CD4-positive, alpha-beta T cell treated with Interferon gamma for 1 hour (primary cell): ENCODE results near the gene ESPNL.

Source experiments
- DNase-seq: peaks from one replicate; pipeline ENCODE4 v3.0.0-alpha.2; 2020

The ESPNL gene

DNA sequence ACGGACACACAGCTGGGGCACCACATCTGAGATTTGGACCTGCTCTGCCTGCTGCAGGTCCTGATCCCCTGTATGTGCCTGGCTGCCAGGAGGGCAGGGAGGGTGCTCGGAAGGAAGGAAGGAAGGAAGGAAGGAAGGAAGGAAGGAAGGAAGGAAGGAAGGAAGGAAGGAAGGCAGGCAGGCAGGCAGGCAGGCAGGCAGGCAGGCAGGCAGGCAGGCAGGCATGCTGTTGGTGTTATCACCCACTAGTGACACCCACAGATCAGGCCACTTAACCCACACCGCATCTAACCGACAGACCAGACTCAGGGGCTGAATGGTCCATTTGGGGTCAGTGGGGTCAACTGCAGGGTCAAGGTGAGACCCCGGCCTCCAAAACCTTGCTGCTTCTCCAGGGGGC lies 44.1 kb downstream of the ESPNL start:
- no peak for DNase-seq

DNA sequence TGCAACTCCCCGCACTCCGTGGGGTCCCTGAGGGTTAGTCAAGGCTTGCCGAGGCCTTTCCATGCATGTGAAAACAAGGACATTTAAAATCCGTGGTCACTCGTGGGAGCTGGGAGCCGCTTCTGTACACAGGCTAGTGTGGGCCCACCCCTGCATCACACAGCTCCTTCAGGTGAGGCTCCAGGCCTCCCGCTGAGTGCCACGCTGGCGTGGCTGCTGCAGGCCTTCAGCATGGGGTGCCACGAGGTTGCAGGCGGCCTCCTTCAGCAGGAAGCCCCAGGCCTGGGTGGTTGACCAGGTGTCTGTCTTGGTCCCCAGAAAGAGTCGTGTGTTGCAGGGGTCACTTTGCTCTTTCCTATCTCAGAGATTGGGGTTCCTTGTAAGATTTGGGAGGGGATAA lies 44.9 kb downstream of the ESPNL start:
- no peak for DNase-seq

DNA sequence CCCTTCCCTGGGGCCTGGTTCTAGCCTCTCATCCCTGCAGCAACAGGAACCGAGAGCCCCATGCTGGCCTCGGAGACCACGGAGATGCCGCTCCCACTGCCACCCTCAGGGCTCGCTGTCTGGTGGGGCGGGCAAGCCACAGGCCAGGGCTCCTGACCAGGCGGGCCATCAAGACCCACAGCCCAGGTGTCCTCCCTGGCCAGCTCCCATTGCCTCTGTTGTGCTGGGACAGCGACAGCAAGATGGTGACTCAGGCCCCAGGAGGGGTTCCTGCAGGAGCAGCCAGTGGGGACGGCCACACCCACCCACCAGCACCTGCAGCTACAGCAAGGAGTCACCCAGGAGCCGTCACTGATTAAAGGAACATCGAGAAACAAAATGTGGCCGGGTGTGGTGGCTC lies 45.7 kb downstream of the ESPNL start:
- DNase-seq = no peak

DNA sequence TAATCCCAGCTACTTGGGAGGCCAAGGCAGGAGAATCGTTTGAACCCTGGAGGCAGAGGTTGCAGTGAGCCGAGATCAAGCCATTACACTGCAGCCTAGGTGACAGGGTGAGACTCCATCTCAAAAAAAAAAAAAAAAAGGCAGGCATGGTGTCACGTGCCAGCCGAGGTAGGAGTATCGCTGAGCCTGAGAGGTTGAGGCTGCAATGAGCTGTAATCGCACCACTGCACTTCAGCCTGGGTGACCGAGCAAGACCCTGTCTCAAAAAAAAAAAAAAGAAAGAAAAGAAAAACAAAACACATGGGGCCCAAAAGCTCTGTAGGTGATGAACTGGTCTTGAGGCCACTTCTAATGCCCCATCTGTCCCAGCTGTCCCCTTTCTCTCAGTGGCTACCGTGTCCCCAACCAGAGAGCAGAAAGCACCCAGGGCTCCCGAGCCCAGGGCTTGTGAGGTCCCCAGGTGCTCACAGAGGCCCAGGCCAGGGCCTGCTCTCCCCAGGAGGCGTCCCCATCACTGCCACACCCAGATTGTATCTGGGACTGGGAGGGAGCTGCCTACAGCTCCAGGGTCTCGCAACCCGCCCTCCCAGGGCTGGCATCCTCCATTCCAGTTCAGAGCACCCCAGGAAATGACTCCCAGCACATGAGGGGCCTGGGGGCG lies 46.9 kb downstream of the ESPNL start:
- no peak for DNase-seq

DNA sequence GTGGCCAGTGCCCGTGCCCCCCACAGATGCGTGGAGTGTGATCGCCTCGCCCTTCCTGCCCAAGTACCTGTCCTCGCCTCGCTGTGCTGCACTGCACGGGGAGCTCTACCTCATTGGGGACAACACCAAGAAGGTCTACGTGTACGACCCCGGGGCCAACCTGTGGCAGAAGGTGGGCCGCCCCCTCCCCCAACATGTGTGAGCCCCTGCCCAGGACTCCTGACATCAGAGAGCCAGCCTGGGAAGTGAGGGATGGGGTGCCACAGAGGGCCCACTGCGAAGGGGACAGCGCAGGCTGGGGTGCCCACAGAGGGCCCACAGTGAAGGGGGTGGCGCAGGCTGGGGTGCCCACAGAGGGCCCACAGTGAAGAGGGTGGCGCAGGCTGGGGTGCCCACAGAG lies 48.8 kb downstream of the ESPNL start:
- DNase-seq = no peak

DNA sequence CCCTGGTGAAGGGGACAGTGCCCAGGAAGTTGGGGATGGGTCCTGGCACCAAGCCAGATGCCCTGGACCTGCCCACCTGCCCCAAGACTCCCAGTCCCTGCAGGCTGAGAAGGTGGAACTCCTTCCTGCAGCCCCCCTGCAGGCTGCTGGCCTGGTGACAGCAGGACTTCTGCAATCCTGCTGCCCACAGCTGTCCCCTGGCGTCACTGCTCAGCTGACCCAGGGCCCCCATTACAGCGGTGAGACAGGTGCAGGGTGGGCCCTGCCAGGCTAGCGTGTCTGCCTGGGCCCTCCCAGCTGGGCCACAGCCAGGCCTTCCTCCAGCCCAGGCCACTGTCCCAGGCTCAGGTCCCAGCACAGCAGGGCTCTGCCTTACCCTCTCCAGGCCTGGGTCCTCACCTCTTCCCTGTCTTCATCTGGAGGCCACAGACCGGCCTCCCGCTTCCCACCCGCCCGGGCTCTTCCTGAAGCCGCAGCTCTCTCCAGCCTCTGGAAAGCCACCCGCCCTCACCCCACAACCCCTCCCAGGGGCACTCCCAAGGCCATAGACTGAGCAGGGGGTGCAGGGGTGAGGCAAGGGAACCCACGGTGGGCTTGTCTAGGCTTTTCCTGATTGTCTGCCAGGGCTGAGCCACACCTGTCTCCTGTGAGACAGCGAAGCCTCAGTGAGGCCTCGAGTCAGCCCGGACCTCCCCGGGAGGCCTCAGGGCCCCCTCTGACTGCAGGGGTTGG lies 49.9 kb downstream of the ESPNL start:
- no peak for DNase-seq

DNA sequence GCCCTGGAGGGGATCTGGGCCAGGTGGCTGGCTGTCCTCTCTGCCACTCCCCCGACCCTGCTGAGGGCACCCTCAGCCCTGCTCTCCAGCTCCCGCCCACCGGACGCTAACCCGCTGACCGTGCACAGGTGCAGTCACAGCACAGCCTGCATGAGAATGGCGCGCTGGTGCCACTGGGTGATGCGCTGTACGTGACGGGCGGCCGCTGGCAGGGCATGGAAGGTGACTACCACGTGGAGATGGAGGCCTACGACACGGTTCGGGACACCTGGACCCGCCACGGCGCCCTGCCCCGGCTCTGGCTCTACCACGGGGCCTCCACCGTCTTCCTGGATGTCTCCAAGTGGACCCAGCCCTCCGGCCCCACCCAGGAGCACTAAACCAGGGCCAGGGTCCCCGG lies 50.5 kb downstream of the ESPNL start:
- DNase-seq = no peak

DNA sequence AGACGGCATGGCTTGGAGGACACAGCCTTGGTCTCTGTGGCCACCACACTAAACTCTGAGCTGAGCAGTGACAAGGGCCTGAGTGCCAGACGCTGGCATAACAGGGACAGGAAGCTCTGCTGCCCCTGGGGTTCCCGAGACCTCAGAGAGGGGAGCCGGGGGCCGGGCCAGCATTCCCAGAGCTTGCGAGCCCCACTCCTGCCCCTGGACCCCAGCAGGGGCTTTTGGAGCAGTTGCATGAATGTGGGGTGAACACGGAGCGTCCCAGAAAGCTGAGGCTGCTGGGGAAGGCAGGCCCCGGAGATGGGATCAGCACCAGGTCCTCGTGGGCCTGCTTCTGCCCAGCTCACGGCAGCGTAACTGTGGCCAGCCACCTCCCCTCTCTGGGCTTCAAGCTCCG lies 51.1 kb downstream of the ESPNL start:
- DNase-seq = no peak

DNA sequence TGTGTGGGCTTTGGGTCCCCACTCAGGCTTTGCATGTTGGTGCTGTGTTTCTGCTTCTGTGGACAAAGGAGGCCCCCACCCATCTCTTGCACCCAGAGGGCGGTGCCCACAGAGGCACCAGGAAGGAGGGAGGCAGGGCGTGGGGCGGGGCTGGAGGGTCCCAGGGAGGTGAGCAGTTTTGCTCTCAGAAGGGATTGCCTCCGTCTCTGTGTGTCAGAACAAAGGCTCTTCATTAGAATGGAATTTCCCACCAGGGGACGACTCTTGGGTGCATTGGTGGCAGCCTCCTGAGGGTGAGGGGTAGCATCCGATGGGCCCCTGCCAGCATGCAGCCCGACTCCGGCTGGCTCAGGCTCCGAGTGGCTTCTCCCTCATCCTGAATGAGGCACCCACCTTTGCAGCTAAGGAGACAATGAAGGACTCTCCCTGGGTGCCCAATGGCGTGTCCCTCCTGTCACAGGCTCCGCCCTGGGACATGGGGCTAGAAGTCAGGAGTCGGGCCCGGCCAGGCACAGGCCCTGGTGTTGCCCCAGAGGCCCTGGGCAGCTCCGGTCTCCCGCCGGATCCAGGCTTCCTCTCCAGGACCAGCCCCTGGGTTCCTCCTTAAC lies 51.6 kb downstream of the ESPNL start:
- DNase-seq = no peak

DNA sequence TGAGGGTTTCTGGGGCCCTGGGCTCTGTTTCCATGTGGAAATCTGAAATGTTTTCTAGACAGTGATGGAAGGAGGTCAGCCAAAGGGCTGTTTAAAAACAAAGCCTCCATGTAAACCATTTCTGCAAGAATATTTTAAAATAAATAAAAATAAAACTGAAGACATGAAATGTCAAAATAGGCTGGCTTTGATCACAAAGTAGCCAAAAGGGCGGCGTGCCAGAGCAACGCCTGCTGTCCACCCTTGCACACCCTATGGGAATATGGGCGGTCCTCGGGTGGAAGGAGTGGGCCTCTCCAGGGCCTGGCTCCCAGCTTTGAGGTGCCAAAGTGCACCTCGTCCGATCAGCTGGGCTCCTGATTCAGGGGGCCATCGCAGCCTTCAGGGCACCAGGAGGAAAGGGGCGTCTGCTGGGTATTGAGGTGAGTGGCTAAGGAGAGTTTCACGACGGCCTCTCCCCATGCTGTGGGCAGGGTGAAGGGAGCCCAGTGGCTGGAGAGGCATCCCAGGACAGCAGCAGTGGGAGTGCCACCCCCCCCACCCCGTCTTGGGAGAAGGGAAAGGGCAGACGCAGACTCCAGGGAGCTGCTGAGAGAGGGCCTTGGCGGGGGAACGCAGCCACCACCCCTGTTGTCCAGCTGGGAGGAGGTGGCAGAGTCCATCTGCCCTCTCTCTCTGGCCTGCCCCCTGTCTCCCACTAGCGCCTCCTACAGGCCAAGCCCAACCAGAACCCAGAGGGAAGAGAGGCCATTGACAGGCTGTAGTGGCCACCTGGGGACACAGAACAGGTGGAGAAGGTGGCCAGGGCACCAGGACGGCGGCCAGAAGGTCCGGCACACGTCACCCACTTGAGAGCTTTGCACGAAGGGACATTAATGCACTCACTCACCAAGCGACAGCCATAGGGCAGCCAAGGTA lies 52.9 kb downstream of the ESPNL start:
- DNase-seq = no peak

DNA sequence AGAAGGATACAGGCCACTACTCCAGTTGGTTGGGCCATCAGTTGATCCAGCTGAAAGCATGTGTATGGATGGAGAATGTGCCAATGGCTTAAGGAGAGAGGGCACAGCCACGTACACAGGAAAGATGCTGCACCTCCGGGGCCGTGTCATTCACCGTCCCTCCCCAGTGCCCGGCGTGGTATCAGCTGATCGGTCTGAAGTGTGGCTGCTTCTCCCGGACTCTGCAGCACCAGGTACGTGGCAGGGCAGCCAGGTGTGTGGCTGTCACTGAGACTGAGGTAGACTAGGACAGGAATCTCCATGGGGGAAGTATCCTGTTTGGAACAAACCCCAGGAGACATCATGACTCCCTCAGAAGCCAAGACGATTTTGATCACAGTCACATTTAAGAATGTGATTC lies 54.4 kb downstream of the ESPNL start:
- DNase-seq = no peak

DNA sequence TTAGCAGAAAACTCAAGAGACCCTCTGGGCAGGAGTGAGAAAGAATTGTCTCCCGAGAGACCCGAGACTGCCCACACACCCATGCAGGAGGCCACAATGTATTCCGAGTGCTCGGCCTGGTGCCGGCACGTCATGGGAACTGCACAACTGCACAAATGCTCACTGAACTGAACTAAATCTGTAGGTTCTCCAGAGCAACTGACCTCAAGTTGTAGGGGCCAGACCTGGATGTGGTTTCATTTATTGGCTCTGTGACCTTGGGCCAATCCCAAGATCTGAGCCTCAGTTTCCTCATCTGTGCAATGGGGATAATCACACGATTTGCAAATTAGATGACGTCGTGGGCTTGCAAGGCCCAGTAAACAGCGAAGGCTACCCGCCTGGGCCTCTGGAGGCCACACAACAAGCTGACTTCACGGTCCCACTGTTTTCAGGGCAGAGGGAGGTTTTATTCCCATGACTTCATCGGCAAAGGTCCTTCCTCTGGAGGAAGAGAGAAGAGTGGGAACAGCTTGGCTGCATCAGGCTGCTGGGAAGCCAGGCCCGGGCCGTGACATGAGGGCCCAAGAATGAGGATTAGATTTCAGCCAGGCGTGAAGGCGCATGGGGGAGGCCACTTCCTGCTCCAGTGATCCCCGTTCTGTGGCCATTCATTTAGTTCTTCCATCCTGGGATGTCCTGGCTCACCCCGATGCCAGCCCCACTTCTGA lies 55.1 kb downstream of the ESPNL start:
- DNase-seq = no peak

DNA sequence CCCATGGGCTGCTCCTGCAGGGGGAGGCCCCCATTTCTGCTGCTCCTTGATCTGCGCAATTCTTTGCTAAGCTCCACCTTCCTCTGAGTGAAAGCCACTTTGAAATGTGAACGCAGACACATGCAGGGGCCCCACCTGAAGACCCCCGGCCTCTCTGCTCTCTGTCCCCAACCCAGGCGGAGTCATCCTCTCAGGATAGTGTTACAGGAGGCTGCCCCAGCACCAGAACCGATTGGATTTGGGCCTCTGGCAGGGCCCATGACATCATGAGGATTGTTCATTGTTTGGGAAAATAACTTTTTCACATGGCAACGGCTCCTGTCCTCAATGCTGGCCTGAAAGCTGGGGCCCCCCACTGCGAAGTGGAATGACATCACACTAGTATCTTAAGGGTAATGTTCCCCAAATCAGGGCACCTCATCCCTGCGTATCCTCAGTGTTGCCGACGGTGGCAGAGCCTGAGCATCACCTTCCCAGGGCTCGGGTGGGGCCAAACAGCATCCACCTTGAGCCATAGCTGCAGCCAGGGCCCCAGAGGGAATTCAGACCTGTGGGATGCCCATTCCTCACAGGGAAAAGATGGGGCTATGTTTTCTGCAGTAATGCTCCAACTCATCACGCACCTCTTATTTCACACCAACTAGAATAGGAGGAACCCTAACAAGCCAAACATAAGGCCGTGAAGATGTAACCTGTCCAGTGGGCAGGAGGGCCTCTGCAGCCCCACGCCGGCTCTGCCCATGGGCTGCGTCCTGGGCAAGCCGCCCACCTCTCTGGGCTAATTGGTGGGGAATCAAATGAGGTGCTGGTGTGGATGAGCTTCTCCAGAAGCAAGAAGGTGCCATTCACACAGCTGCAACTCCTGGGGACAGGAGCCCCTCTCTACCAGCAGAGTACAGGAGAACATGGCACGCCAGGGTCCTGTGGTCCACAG lies 55.9 kb downstream of the ESPNL start:
- no peak for DNase-seq

DNA sequence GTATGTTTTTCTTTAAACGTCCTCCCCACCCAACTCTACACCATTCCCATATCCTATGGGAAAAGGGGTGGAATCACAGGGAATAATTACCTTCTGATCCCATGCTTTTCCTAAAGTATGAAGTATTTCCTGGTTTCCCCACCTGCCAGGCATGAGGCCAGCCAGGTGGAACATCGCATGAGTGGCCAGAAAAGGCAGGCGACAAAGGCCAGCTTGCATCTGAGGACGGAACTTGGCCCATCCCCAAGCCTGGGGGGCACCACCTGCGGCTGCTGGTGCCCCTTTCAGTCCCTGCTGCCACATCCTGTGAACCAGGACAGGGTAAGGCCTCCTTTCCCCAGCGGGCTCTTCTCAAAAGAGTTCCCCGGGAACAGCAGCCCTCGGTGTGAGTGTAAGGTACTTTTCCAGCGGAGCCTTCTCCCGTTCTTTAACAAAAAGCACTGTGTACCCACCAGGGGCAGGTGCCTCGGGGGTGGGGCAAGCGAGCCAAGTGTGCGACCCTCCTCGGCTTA lies 57.4 kb downstream of the ESPNL start:
- no peak for DNase-seq

DNA sequence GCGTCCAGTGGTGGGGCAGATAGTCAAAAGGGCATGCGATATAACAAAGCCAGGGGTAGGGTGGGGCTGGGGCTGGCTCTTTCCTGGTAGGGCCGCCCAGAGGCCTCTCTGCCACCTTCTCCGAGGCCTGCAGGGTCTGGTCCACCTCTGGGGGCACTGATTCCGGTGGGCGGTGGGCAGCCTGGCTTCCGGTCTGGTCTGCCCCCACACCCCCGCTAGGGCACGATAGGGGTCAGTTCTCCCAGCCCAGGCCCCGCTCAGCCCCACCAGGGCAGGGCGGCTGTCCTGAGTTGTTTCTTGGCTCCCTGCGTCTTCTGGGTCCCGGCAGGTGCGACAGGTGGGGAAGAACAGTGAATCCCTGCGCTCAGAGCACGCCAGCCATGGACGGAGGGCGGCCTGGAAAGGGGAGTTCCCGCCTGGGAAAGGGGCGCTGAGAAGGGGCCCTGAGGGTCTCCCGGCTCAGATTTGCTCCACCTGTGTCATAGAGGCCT lies 57.9 kb downstream of the ESPNL start:
- DNase-seq = no peak

DNA sequence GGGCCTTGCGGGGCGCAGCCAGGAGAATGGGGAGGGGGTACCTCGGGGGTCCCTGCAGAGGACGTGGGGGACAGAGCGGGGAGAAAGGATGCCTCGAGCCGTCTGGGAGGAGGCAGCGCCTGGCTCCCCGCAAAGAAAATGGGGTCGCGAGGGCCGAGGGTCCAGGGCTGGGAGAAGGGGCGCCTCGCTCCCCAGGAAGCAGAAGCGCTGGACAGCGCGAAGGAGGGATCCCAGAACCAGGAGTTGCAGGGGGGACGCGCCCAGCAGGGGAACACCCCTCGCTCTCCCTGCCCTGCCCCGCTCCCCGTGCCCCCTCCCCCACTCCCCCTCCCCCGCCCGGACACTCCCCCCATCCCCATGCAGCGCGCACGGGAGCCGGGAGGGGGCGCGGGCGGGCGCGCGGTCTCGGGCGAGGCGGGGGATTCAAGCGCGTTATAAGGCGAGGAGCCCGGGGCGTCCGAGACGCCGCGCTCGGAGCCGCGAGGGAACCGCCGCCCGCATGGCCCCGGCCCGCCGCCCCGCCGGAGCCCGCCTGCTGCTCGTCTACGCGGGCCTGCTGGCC lies 58.5 kb downstream of the ESPNL start, which contains the start of gene ERFE:
ERFE (plus strand) TSS at position 462 of the 562 bp plus-strand sequence; CDS start at position 500, 38 bp downstream.
- DNase-seq = peak; percentile 32

DNA sequence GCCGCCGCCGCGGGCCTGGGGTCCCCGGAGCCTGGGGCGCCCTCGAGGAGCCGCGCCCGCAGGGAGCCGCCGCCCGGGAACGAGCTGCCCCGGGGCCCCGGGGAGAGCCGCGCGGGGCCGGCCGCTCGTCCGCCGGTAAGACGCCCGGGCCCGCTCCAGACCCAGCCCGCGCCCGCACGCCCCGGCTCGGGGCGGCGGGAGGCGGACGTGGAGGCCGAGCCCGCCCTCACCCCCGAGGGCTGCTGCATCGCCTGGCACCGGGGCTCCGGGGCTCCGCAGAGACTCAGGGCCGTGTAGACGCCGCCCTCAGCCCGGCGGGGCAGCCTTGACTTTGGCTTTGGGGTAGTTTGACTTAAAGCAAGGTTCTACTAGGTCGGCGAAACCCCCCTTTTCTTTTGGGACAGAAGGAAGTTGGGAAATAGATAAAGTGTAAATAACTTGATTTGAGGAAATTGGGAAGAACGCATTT lies 59.0 kb downstream of the ESPNL start:
- DNase-seq = no peak

DNA sequence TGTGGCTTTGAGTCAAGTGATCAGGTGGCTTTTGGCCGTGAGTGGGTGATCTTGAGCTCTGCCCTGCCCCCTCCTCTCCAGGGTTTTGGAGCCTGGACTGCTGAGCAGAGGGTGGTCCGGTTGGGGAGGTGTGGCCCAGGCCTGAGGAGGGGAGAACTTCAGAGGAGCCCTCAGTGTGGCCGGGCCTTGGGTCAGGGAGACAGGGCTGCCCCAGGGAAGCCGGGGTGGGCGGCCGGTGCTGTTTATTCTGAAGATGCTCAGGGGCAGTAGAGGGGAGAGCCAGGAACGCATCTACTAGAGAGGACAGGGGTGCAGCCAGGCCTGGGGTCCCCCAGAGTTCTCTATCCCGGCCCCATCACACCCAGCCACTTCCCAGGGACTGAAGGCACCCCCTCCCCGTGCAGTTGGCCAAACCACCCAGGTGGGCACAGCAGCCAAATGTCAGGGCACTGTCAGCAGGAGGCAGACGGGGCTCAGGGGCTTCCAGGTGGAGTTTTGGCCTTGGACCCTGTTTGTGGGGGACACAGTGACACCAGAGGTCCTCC lies 59.6 kb downstream of the ESPNL start:
- DNase-seq = no peak

DNA sequence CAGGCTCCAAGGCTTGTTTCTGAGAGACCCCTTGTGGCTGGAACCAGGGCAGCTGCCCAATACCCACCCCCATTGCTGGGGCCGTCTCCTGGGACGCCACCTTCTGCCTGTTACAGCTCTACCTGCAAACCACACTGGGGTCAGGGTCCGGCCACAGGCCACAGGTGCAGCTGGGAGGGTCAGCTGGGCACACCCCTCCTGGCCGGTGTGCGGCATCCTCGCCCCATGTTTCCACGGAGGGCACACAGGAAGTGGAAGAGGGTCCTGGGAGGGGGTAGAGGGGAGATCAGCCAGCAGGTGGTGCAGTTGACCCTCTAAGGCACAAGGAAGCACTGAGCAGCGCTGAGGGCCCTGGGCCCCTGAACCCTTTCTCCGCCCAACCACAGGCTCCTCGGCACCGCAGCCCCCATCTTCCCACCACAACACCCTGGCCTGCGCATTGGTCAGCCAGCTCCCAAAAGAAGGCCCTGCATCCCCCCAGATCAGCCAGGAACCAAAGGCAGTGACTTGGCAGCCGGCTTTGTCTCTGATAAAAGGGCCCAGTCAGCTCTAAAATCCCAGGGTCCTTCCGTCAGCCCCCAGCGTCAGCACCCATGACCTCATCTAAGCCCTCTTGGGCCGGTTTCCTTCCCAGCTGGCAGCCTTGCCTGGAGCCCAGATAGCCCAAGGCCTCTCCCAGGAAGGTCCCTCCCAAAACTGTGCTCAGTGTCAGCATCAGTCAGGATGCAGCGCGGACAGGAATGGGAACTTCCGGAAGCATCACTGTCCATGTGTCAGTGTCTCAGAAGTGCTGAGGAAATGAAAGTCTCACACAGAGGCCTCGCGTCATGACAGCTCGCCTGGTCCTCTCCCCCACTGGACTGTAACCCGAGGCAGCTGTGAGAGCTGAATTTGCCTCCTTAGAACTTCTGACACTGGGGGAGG lies 60.3 kb downstream of the ESPNL start:
- no peak for DNase-seq
